ENCODE results near the gene RNFT2.
A peak's percentile ranks its signal among the peaks of the same experiment; 100 is the strongest.

The RNFT2 gene

GRCh38 chr12:116881877-116882507 lies 143.9 kb downstream of the RNFT2 start:
- TF ChIP-seq GATA1 (IDR thresholded peaks at IDR 0.05; ENCODE audit: low read depth, low read length) (no peak), POLR2A (IDR thresholded peaks at IDR 0.05; ENCODE audit: low read length) (no peak)

GRCh38 chr12:116882742-116883141 lies 144.6 kb downstream of the RNFT2 start:
- peak; percentile 5 to 24 for DNase-seq
- no peak for TF ChIP-seq POLR2A (IDR thresholded peaks at IDR 0.05; ENCODE audit: low read length)
- TF ChIP-seq GATA1 (IDR thresholded peaks at IDR 0.05; ENCODE audit: low read depth, low read length): no peak

More at GRCh38 chr12:116881877-116882507, 143.9 kb downstream of the RNFT2 start:
- DNase-seq: no peak

- DNase-seq: no peak
- no peak for TF ChIP-seq GATA1 (IDR thresholded peaks at IDR 0.05; ENCODE audit: low read depth, low read length)
Observed at GRCh38 chr12:116884871-116885270, 146.8 kb downstream of the RNFT2 start.

DNA sequence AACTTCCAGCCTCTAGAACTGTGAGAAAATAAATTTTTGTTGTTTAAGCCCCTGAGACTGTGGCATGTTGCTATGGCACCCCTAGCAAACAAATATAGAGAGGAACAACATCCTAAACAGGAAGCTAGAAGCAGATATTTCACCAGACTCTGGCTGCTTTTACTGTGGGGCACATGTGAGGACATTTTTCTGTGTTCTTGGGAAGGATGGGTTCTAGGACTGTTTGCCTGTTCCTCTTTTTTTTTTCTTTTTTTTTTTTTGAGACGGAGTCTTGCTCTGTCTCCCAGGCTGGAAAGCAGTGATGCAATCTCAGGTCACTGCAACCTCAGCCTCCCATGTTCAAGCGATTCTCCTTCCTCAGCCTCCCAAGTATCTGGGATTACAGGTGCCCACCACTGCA lies 147.4 kb downstream of the RNFT2 start:
- no peak for DNase-seq
- no peak for TF ChIP-seq POLR2A (IDR thresholded peaks at IDR 0.05; ENCODE audit: low read length)
- no peak for TF ChIP-seq GATA1 (IDR thresholded peaks at IDR 0.05; ENCODE audit: low read depth, low read length)

GRCh38 chr12:116887244-116887643 lies 149.1 kb downstream of the RNFT2 start:
- DNase-seq: no peak
- no peak for TF ChIP-seq POLR2A (IDR thresholded peaks at IDR 0.05; ENCODE audit: low read length)
- no peak for TF ChIP-seq GATA1 (IDR thresholded peaks at IDR 0.05; ENCODE audit: low read depth, low read length)

GRCh38 chr12:116887897-116888296 lies 149.8 kb downstream of the RNFT2 start:
- TF ChIP-seq GATA1 (IDR thresholded peaks at IDR 0.05; ENCODE audit: low read depth, low read length): no peak
- no peak for TF ChIP-seq POLR2A (IDR thresholded peaks at IDR 0.05; ENCODE audit: low read length)
- no peak for DNase-seq

- DNase-seq: no peak
- TF ChIP-seq GATA1 (IDR thresholded peaks at IDR 0.05; ENCODE audit: low read depth, low read length) (no peak), POLR2A (IDR thresholded peaks at IDR 0.05; ENCODE audit: low read length) (no peak)
Observed at GRCh38 chr12:116890330-116890729, 152.2 kb downstream of the RNFT2 start.

- no peak for DNase-seq
- no peak for TF ChIP-seq POLR2A (IDR thresholded peaks at IDR 0.05; ENCODE audit: low read length)
- TF ChIP-seq GATA1 (IDR thresholded peaks at IDR 0.05; ENCODE audit: low read depth, low read length): no peak
Observed at GRCh38 chr12:116891019-116891418, 152.9 kb downstream of the RNFT2 start.

GRCh38 chr12:116892349-116893140 lies 154.4 kb downstream of the RNFT2 start:
- TF ChIP-seq POLR2A (IDR thresholded peaks at IDR 0.05; ENCODE audit: low read length) (no peak), GATA1 (IDR thresholded peaks at IDR 0.05; ENCODE audit: low read depth, low read length) (no peak)
- DNase-seq: peak in 1 of 2 experiments; percentile 6

DNA sequence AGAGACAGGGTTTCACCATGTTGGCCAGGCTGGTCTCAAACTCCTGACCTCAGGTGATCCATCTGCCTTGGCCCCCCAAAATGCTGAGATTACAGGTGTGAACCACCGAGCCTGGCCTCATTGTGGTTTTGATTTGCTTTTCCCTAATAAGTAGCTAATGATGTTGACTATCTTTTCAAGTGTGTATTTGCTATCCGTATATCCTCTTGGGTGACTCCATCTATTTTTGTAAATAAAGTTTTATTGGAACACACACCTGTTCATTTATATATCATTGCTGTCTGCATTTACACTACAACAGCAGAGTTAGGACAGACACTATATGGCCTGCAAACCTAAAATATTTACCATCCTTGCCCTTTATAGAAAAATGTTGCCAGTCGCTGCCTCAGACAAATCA lies 156.8 kb downstream of the RNFT2 start:
- TF ChIP-seq GATA1 (IDR thresholded peaks at IDR 0.05; ENCODE audit: low read depth, low read length) (no peak), POLR2A (IDR thresholded peaks at IDR 0.05; ENCODE audit: low read length) (no peak)
- no peak for DNase-seq

- TF ChIP-seq GATA1 (IDR thresholded peaks at IDR 0.05; ENCODE audit: low read depth, low read length) (no peak), POLR2A (IDR thresholded peaks at IDR 0.05; ENCODE audit: low read length) (no peak)
Observed at GRCh38 chr12:116896411-116896924, 158.4 kb downstream of the RNFT2 start.

GRCh38 chr12:116897476-116897875 lies 159.4 kb downstream of the RNFT2 start:
- TF ChIP-seq GATA1 (IDR thresholded peaks at IDR 0.05; ENCODE audit: low read depth, low read length): no peak
- TF ChIP-seq POLR2A (IDR thresholded peaks at IDR 0.05; ENCODE audit: low read length): no peak
- no peak for DNase-seq

More at GRCh38 chr12:116896411-116896924, 158.4 kb downstream of the RNFT2 start:
- no peak for DNase-seq

GRCh38 chr12:116898669-116899068 lies 160.6 kb downstream of the RNFT2 start:
- no peak for DNase-seq
- TF ChIP-seq POLR2A (IDR thresholded peaks at IDR 0.05; ENCODE audit: low read length): no peak
- no peak for TF ChIP-seq GATA1 (IDR thresholded peaks at IDR 0.05; ENCODE audit: low read depth, low read length)

DNA sequence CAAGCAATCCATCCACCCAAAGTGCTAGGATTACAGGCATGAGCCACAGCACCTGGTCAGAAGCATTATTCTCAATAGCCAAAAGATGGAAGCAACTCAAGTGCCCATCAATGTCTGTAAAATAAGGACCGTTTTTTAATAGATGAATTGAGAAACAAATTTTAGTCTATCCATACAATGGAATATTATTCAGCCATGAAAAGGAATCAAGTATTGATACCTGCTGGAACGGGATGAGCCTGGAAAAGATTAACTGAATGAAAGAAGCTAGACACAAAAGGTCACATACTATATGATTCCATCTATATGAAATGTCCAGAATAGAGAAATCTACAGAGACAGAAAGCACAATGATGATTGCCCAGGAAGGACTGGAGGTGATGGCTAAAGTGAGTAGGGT lies 163.5 kb downstream of the RNFT2 start:
- DNase-seq: no peak
- no peak for TF ChIP-seq POLR2A (IDR thresholded peaks at IDR 0.05; ENCODE audit: low read length)
- TF ChIP-seq GATA1 (IDR thresholded peaks at IDR 0.05; ENCODE audit: low read depth, low read length): no peak

Data from erythroblast (primary cell).